ENCODE measurements around the gene CCDC93.

- no peak for TF ChIP-seq POLR2A (IDR thresholded peaks at IDR 0.05)
- TF ChIP-seq, protein P1, sequence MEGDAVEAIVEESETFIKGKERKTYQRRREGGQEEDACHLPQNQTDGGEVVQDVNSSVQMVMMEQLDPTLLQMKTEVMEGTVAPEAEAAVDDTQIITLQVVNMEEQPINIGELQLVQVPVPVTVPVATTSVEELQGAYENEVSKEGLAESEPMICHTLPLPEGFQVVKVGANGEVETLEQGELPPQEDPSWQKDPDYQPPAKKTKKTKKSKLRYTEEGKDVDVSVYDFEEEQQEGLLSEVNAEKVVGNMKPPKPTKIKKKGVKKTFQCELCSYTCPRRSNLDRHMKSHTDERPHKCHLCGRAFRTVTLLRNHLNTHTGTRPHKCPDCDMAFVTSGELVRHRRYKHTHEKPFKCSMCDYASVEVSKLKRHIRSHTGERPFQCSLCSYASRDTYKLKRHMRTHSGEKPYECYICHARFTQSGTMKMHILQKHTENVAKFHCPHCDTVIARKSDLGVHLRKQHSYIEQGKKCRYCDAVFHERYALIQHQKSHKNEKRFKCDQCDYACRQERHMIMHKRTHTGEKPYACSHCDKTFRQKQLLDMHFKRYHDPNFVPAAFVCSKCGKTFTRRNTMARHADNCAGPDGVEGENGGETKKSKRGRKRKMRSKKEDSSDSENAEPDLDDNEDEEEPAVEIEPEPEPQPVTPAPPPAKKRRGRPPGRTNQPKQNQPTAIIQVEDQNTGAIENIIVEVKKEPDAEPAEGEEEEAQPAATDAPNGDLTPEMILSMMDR (IDR thresholded peaks at IDR 0.05) = no peak
Observed at GRCh38 chr2:117941693-117942092, 72.2 kb downstream of the CCDC93 start.

All from ovary (tissue), 3 donors.